NCI-H1048 (cell line): ENCODE measurements around the gene NSMF.

Experiments used
- DNase-seq: peaks from one replicate; lab custom pipeline; 2025; lab: John Stamatoyannopoulos, UW

Gene NSMF

DNA sequence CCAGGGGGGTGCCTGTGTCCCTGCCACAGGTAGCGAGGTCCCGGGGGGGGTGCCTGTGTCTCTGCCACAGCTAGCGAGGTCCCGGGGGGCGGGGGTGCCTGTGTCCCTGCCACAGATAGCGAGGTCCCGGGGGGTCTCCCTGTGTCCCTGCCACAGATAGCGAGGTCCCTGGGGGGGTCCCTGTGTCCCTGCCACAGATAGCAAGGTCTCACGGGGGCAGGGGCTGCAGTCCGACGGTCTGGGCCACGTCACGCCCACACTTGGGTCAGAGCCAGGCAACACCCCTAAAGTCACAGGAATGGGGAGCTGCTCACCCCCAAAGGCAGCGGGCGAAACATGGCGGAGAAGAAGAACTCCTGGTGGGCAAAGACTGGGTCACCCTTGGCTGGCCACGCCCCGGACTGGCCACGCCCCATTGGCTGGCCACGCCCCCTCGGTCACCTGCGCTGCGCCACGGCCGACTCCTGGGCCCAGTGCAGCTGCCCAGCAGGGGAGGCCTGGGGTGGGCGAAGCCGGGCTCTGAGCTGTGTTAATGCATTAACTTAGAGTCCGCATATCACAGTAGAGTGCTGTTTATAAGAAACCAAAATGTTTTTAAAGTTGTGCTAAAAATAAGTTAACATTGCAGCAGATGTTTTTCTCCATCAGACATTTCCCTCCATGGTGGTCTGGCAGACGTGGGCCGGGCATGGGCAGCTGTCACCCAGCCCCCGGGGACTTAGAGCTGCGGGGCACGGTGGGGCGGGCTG, 29.0 kb downstream of the NSMF start:
- DNase-seq = no peak

- no peak for DNase-seq
Measured at GRCh38 chr9:137429546-137429890, 29.6 kb downstream of the NSMF start.

GRCh38 chr9:137428841-137429545, 30.1 kb downstream of the NSMF start:
- DNase-seq = no peak

DNA sequence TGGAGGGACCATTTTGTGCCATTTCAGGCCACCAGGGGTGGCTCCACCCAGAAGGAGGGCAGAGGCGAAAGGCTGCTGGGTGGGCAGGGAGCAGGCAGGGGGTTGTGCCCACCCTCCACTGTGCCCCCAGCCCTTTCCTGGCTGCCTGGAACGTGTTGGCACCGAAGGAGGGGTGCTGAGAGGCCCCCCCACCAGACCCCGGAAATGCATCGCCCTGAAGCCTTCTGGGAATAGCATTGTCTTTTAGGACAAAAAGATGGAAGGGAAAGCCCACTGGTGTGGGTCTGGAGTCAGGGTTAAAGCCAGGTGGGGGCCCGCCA, 30.9 kb downstream of the NSMF start:
- DNase-seq = no peak

DNA sequence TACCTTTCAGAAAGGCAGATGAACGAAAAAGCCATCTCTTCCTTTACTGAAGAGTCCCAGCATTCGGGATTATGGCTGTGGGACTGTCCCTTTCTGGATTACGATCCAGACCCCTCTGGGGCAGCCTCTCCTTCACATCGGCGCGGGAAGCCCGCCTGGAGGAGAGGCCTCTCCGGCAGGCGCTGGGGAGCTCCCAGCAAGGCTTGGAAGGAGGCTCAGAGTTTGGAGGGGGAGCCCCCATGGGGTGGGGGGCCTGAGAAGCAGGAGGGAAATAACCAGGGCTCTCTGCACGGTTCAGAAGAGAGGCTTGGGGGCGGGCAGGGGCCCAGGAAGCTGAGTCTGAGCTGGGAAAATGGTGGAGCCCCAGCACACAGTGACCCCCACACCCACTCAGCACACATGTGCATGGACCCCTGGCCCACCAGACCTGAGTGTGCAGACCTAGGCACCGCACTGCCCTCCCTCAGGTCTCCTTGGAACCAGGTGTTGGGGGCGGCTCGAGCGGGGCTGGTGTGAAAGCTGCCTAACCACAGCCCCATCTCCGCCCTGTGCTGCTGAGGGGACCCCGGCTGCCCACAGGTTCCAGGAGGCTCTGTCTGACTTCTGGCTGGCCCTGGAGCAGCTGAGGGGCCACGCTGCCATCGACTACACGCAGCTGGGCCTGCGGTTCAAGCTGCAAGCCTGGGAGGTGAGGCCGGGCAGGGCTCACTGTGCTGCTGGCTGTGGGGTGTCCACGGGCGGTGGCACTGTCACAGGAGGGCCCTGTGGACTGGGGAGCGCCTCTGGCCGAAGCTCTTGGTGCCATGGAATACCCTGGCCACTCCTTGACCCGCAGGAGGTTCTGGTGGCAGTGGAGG, 31.5 kb downstream of the NSMF start:
- no peak for DNase-seq

GRCh38 chr9:137426018-137426681, 33.0 kb downstream of the NSMF start:
- DNase-seq = no peak

DNA sequence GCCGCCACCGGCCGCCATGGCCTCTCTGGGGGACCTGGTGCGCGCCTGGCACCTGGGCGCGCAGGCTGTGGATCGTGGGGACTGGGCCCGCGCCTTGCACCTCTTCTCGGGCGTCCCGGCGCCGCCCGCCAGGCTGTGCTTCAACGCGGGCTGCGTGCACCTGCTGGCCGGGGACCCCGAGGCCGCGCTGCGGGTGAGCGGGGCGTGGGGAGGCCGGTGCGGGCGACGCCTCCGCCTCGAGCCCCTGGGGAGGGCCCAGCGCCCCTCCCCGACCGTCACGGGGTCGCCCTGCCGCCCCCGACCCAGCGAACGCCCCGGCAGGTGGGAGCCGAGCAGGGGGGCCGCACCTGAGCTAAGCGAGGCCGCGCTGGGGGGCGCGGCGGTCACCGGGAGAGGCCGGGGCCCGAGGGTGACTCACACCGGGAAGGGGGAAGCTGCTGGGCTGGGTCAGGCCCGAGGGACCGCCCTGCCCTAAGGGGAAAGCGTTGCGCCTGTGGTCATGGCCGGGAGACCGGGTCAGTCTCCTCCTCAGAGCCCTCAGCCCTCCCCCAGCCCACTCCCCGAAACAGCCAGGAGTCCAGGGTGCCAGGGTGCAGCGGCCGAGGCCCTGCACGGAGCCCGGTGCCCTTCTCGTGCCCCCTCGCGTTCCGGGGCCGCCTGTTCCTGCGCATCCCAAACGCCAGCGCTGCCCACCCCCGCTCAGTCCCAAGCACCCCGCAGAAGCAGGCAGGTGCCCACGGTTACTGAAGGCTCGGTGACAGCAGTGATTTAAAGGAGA, 35.4 kb downstream of the NSMF start:
- DNase-seq = no peak

DNA sequence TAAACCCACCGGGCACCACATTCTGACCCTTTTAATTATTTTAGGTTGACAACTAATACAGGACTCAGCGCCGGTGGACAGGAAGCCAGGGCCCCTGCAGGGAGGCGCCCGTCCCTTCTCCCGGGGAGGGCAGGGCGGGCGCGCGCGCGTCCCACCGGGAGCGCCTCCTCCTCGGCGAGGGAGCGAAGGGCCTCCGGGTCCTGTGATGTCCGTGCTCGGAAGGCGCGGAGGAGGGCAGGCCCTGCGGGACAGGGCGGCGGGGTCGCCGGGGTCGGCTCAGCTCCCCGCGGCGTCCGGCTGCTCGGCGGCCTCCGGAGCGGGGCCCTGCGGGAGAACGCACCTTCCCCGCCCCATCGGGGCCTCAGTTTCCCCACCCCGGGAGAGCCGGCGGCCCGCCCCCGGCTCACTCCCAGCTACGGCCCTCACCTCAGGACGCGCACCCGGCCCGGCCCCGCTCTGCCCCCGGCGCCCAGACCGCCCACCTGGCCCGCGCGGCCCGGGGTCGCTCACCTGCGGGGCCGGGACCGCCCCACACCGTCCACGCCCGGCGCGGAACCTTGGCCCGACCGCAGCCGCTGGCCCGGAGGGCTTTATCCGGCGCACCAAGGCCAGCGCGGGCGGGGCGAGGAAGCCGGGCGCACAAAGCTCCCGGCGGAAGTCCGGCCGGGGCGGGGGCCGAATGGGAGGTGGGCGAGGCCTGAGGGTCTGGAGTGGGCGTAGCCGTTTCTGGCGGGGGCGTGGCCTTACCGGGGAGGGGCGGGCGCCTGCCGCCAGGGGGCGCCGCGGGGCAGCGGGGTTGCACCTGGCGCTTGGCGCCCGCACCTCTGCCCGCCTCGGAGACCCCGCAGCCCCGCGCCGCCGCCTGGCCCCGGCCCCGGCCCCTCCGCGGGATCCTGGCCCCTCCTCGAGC, 36.3 kb downstream of the NSMF start, which contains the start of the genes EXD3 and NOXA1:
Gene EXD3 (minus strand): TSS at position 559 of the 910 bp plus-strand sequence. CDS start 27,805 bp downstream, outside the sequence.
Gene NOXA1 (plus strand): TSS at position 790 of the 910 bp plus-strand sequence. CDS start 137 bp downstream, outside the sequence.
- peak; percentile 82 for DNase-seq

DNA sequence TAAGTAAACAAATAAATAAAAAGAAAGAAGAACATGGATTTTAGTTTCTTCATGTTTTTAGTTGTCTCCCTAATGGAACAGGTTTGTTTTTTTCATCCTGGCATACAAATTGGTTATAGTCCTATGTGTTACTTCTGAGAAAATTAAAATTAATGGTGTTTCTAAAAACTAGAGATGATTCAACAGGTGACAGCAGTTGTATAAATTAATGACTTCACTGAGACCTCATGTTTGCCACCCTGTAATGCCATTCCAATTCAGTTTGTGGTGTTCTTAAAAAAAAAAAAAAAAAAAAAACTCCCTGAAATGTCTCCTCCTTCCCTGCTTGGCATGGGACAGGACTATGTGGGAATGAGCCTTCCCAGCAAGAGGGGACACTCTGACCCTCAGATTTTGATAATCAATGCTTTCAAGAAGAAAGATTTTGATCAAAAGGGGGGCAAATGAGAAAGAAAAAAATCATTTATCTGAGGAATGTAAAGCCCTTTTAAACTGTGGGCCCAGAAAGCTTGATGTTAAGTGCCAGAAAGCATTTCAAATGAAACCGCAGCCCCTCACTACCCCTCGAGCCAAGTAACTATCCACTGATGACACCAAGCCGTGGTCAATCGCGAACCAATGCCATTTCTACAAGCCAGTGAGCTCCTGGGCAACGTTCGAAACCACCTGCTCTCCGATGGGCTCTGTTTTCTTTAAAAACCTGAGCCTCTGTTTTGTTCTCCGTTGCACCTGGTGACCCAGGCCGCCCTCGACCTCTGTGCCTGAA, 37.1 kb downstream of the NSMF start:
- no peak for DNase-seq

- no peak for DNase-seq
Measured at GRCh38 chr9:137417161-137418021, 41.7 kb downstream of the NSMF start.

DNA sequence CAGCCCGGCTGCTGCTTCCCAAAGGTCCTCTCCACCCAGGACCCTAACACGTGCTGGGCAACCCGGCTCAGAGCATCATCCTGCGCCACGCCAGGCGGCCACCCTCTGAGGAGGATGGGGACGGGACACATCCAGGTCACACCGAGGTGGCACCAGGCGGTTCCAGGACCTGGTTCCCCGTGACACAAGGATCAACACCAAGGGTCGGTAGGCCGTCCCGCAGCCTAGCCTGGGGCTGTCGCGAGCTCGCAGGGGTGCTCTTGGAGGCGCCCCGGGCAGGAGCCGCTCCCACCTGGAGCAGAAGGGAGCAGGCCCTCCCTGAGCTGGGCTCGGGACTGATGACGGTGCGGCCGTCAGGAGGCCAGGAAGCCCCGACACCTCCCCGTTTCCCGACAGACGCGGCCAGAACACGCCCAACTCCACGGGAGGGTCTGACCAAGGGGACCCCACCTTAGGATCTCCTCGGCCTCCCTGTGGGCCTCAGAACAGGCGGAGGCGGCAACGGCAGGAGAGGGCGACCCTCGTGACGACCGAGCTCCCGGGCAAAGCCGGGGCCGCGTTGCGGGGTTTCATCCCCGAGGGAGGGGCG, 42.5 kb downstream of the NSMF start:
- DNase-seq = no peak

DNA sequence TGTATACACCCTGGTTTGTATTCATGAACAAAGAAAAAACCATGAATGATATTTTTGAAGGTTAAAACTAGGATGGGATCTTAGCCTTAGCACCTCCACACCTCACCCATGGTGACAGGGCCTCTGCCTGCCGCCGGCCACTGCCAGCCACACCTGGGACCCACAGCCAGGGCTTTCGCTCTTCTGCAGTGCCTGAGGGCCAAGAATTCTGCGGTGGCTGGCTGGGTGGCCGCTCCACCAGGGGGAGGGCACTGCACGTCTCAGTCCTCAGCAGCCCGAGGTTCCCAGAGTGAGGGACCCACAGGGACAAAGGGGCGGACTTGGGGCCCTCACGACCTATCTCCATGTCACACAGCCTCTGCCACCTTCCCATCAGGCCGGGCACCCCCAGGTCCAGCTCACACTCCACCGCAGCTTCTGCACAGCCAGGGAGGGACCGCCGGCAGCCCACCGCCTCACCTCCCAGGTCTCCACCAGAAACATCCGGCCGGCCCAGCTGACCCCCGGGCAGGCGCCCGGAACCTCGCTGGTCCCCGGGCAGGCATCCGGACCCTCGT, 43.0 kb downstream of the NSMF start:
- DNase-seq = no peak

DNA sequence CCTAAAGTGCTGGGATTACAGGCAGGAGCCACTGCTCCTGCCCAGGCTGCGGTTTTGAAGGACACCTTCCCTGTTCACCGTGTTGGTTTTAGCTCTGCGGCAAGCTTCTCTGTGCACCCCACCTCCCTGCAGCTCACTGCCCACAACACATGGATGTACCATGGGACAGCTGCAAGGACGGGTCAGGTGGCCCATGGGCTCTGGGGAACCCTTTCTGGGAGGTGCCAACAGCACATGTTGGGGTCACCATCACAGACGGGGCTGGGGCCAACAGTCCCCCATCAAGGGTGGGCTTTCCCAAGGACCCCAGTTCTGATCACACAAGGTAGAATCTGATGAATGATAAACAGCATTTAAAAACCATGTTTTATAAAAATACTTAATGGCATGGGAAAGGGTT, 43.7 kb downstream of the NSMF start:
- no peak for DNase-seq

DNA sequence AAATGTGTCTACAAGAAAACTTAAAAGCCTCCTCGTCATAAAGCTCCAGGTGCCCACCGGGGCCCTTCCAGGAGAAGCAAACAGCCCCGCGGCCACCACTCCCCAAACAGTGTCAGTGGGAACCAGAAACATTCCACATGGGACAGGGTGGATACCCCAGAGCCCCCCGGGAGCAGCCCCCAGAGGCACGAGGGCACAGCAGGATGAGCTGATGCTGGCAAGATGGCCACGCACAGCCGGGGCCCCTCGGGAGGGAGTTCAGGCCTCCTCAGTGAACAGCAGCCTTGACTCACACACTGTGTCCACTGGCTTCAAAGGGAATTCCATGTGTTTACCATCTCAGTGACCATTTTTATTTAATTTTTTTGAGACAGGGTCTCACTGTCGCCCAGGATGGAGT, 46.7 kb downstream of the NSMF start:
- DNase-seq = no peak

DNA sequence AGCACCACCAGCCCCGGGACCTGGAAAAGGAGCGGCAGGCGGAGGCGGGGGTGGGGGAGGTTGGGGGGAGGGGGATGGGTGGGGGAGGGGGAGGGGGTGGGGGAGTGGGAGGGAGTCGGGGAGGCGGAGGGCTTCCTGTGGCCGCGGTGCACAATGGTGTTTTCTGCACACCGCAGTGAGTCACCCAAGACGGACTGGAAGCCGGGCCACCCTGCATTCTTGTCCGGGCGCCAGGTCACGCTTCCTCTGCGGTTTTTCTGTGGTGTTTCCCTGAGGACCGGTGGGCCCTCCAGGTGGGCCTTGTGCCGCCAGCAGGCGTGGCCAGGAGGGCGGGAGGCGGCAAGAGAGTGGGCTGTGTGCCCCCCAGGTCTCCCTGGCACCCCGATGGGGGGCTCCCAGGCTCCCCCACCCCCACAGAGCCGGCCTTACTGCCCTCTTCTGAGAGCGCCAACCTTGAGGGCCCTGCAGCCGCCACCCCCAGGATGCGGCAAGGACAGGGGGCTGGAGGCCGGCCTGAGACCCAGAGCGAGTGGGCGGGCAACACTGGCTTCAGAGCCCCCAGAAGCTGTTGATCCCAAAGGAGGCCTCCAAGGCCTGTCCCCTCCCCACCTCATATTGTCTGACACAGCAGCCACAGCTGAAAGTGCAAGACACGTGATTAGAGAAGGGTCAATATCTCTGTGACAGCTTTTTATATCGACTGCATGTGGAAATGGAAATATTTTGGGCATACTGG, 47.3 kb downstream of the NSMF start:
- DNase-seq = no peak

- DNase-seq = no peak
Measured at GRCh38 chr9:137411260-137411644, 47.9 kb downstream of the NSMF start.

DNA sequence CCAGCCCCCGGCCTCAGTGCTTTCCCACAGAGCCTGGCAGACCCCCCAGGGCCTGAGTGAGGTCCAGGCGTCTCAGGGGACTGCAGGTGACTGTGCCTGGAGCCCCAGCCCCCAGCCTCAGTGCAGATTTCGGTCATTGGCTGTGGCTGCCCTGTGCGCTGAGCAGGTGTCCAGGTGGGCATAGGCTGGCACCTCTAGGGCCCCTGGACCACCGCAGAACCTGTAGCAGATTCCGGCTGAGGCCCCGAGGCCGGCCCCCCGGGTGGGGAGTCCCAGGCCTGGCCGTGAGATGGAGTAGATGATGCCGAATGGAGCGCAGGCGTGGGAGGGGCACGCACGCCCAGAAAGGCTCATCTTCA, 48.3 kb downstream of the NSMF start:
- DNase-seq = no peak
